Measurements from ENCODE around the gene NFIB.

NFIB gene

GRCh38 chr9:14077672-14078071, 236.3 kb downstream of the NFIB start:
- H3K4me3 ChIP-seq (ENCODE audit: low read depth, low read length): no peak overlapping the region
- no peak for TF ChIP-seq CTCF (IDR thresholded peaks at IDR 0.05; ENCODE audit: borderline replicate concordance, insufficient read depth, low read depth, low read length)

GRCh38 chr9:14075218-14075617, 238.7 kb downstream of the NFIB start:
- H3K4me3 ChIP-seq (ENCODE audit: low read depth, low read length): no peak overlapping the region
- no peak for TF ChIP-seq CTCF (IDR thresholded peaks at IDR 0.05; ENCODE audit: borderline replicate concordance, insufficient read depth, low read depth, low read length)

- TF ChIP-seq CTCF (IDR thresholded peaks at IDR 0.05; ENCODE audit: borderline replicate concordance, insufficient read depth, low read depth, low read length): no peak
- no peak overlapping the region for H3K4me3 ChIP-seq (ENCODE audit: low read depth, low read length)
These were observed 241.1 kb downstream of the NFIB start for GRCh38 chr9:14072850-14073249.

DNA sequence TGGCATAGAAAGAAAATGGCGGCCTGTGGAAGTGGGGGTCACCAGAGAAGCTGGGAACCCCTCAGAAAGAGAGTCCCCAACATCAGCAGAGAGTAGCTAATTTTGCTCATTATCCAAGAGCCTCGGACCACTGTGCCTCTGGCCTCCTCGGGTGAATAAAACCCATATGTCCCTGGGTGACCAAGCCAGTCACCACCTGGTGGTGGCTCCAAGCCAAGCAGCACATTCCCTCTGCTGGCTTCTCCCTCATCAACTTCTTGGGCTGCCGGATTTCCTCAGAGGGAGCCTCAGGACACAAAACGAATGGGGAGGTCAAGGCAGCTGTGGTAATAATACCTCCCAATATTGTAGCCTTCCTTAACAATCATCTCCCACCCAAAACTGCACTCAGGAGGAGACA, 242.5 kb downstream of the NFIB start:
- no peak overlapping the region for H3K4me3 ChIP-seq (ENCODE audit: low read depth, low read length)
- TF ChIP-seq CTCF (IDR thresholded peaks at IDR 0.05; ENCODE audit: borderline replicate concordance, insufficient read depth, low read depth, low read length): no peak

DNA sequence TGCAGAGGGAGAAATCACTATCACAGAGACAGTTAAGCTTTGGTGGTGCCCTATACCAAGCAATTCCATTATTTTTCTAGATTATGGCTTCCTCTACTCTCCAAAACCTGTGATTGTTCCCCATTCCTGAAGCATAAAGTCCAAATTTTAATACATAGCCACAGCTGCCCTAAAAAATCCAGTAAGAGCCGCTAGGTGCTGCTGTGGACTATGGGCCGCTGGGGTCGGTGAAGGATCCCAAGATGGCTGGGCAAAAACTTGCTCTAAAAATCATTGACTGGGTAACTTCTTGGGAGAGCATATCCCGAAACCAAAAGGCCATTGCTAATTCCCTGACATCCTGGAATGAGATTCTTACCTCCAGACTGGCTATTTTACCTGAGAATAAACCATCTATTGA, 245.3 kb downstream of the NFIB start:
- H3K4me3 ChIP-seq (ENCODE audit: low read depth, low read length): no peak overlapping the region
- 0 out of 2 replicates have a peak, but pooled peaks have one; percentile 18 for TF ChIP-seq CTCF (IDR thresholded peaks at IDR 0.05; ENCODE audit: borderline replicate concordance, insufficient read depth, low read depth, low read length)

GRCh38 chr9:14066831-14067230, 247.1 kb downstream of the NFIB start:
- no peak for TF ChIP-seq CTCF (IDR thresholded peaks at IDR 0.05; ENCODE audit: borderline replicate concordance, insufficient read depth, low read depth, low read length)
- no peak overlapping the region for H3K4me3 ChIP-seq (ENCODE audit: low read depth, low read length)

DNA sequence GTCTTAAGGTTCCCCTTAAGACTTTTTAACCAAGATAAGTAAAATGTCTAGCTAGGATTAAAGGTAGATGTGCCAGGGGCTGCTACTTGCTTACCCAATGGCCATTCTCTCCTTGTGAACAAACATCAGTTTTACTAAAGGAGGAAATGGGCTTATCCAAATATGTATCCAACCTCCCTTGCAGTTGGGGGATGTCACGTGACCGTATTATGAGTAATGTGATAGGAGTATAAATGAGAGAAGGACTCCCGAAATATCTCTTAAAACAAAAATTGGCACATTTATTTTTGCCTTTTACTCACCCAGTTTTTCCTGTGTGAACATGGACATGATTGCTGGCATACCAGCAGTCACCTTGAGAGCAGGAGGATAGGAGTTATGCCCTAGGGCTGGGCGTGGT, 247.9 kb downstream of the NFIB start:
- no peak overlapping the region for H3K4me3 ChIP-seq (ENCODE audit: low read depth, low read length)
- no peak for TF ChIP-seq CTCF (IDR thresholded peaks at IDR 0.05; ENCODE audit: borderline replicate concordance, insufficient read depth, low read depth, low read length)
